HepG2 (cell line): ENCODE results near the gene P4HB. TPM values are rescaled to one million over a fixed set of nuclear protein-coding genes. Genes with fewer than 3 reads are reported as not detected.

Experiments
- DMTF1 ChIP-seq: sonication (generic); formaldehyde crosslinking; IDR thresholded peaks from 2 replicates; pipeline ENCODE4 v1.4.0; 2020; ENCODE audit warnings: mild to moderate bottlenecking, missing genetic modification reagents
- ETV5 ChIP-seq: IDR thresholded peaks from 2 replicates; pipeline ENCODE4 v1.6.1; 2018; ENCODE audit warnings: missing biosample characterization, missing genetic modification reagents, inconsistent platforms, borderline replicate concordance
- FOXA1 ChIP-seq, 2 experiments: fragments of 450-650 bp in 1 of 2; sonication (generic) in 1 of 2; formaldehyde crosslinking in 1 of 2; IDR thresholded peaks; 2 replicates each; pipeline versions ENCODE4 v1.4.0 to v1.6.1; 2016 to 2020; ENCODE audit warnings: missing genetic modification reagents in 1 of 2
- GLI4 ChIP-seq: sonication (generic); formaldehyde crosslinking; IDR thresholded peaks from 2 replicates; pipeline ENCODE4 v1.5.1; 2020; ENCODE audit warnings: missing genetic modification reagents, mild to moderate bottlenecking, moderate library complexity, borderline replicate concordance
- HNF1B ChIP-seq: sonication (generic); formaldehyde crosslinking; IDR thresholded peaks from 2 replicates; pipeline ENCODE4 v1.5.1; 2020; ENCODE audit warnings: mild to moderate bottlenecking, moderate library complexity, missing genetic modification reagents
- NFKB2 ChIP-seq: sonication (generic); formaldehyde crosslinking; IDR thresholded peaks from 2 replicates; pipeline ENCODE4 v1.4.0; 2020; ENCODE audit warnings: missing genetic modification reagents, borderline replicate concordance
- NR0B2 ChIP-seq: sonication (generic); formaldehyde crosslinking; IDR thresholded peaks from 2 replicates; pipeline ENCODE4 v1.4.0; 2020; ENCODE audit warnings: mild to moderate bottlenecking, missing genetic modification reagents
- PHB2 ChIP-seq: fragments of 450-650 bp; IDR thresholded peaks from 2 replicates; pipeline ENCODE4 v1.6.1; 2018; ENCODE audit not compliant: partially characterized antibody
- RFXAP ChIP-seq: sonication (generic); formaldehyde crosslinking; IDR thresholded peaks from 2 replicates; pipeline ENCODE4 v1.4.0; 2020; ENCODE audit warnings: missing genetic modification reagents, borderline replicate concordance
- SP4 ChIP-seq: sonication (generic); formaldehyde crosslinking; IDR thresholded peaks from 2 replicates; pipeline ENCODE4 v1.8.1; 2023; ENCODE audit warnings: mild to moderate bottlenecking, missing genetic modification reagents
- TBP ChIP-seq: sonication (generic); formaldehyde crosslinking; IDR thresholded peaks from 2 replicates; pipeline ENCODE4 v1.5.0; 2020; ENCODE audit warnings: missing genetic modification reagents
- ZHX2 ChIP-seq, 2 experiments: sonication (generic) in 1 of 2; formaldehyde crosslinking in 1 of 2; IDR thresholded peaks; 2 replicates each; pipeline versions ENCODE4 v1.6.1 to v1.9.0; 2014 to 2022; ENCODE audit warnings: antibody characterized with exemption in 1 of 2, borderline replicate concordance in 1 of 2, inconsistent platforms in 1 of 2, low read depth in 1 of 2, missing genetic modification reagents in 1 of 2
- ZNF143 ChIP-seq: sonication (generic); formaldehyde crosslinking; IDR thresholded peaks from 2 replicates; pipeline ENCODE4 v1.4.0; 2020; ENCODE audit warnings: missing genetic modification reagents
- ZSCAN5A ChIP-seq: sonication (generic); formaldehyde crosslinking; IDR thresholded peaks from 2 replicates; pipeline ENCODE4 v1.8.0; 2022; ENCODE audit warnings: mild to moderate bottlenecking, missing genetic modification reagents, borderline replicate concordance
- polyA plus RNA-seq, 8 experiments: library from polyadenylated mRNA; depleted of rRNA in 3 of 8; stranded (reverse) in 7 of 8; unstranded in 1 of 8; fragments of >200 nt; fragmentation: Illumina TruSeq in 4 of 8; extraction: Trizol in 4 of 8; gene quantifications; 2 replicates each; pipeline versions ENCODE4 v1.2.1 to v1.2.3, GENCODE V29; 2011 to 2016; ENCODE audit warnings: low read depth in 4 of 8, missing spikeins in 1 of 8, mixed read lengths in 1 of 8; ENCODE audit not compliant: insufficient read depth in 1 of 8
- total RNA-seq, 5 experiments: library from RNA; depleted of rRNA; stranded (reverse); fragments of >200 nt; fragmentation: Illumina TruSeq; extraction: Trizol; gene quantifications; 2 replicates each; pipeline ENCODE4 v1.2.3, GENCODE V29; 2016; ENCODE audit warnings: low read depth in 1 of 5

Gene P4HB
- total and polyA plus RNA-seq, 2 of the 13 experiments (the other 11 are each of a cell fraction or from before 2014, with no cell fraction given), result 185 to 782 TPM

GRCh38 chr17:81860756-81861568, 627 bp upstream of the P4HB start (continued):
- peak; percentile 95 for TF ChIP-seq HNF1B (CRISPR knock-in tag)
- peak; percentile 94 for TF ChIP-seq GLI4
- no peak for TF ChIP-seq FOXA1 (IDR thresholded peaks at IDR 0.05)
- TF ChIP-seq FOXA1 (CRISPR knock-in tag; IDR thresholded peaks at IDR 0.05), result peak; percentile 35; the same call in 1 of the 2 replicates
- peak; percentile 83 for TF ChIP-seq ZHX2 (IDR thresholded peaks at IDR 0.05; ENCODE audit: low read depth)
- TF ChIP-seq ZHX2 (CRISPR knock-in tag; IDR thresholded peaks at IDR 0.05; ENCODE audit: borderline replicate concordance), result peak; percentile 29; the same call in 1 of the 2 replicates
- TF ChIP-seq TBP, result 0 out of 2 replicates have a peak, but pooled peaks have one; percentile 48
- peak; percentile 99 for TF ChIP-seq SP4 (CRISPR knock-in tag)
- TF ChIP-seq DMTF1 (CRISPR knock-in tag), result no peak
- TF ChIP-seq ETV5 (CRISPR knock-in tag), result peak; percentile 98
- TF ChIP-seq ZSCAN5A (CRISPR knock-in tag), result no peak
- peak; percentile 55 for TF ChIP-seq ZNF143 (CRISPR knock-in tag)
- TF ChIP-seq NR0B2, result peak; percentile 95
- peak; percentile 98; the same call in 1 of the 2 replicates for TF ChIP-seq NFKB2 (CRISPR knock-in tag)
- no peak for TF ChIP-seq PHB2
- TF ChIP-seq RFXAP (CRISPR knock-in tag), result peak; percentile 98
